Adrenal gland (tissue), 12 donors: ENCODE measurements around the gene TNFRSF25. TPM values are rescaled to one million over a fixed set of nuclear protein-coding genes. Genes with fewer than 3 reads are reported as not detected.

ENCODE experiments used
- DNase-seq, 7 donors: peaks; one replicate each; pipeline ENCODE4 v3.0.0-alpha.2; 2019 to 2020
- H3K27ac ChIP-seq, 5 donors: fragments of 200-600 bp; sonication (generic) in 4 of 5; 1 replicate in 3 of 5; 2 replicates in 2 of 5; pipeline versions ENCODE4 v1.5.1 to v1.8.0; 2016 to 2020; ENCODE audit warnings: mild to moderate bottlenecking in 1 of 5
- H3K27me3 ChIP-seq: fragments of 200-600 bp; 2 replicates; pipeline ENCODE4 v1.8.0; 2021
- H3K36me3 ChIP-seq, 2 donors: fragments of 200-600 bp; replicated peaks in 1 of 2; 1 replicate in 1 of 2; 2 replicates in 1 of 2; pipeline versions ENCODE4 v1.5.1 to v1.8.0; 2018 to 2022
- H3K4me1 ChIP-seq, 2 donors: fragments of 200-600 bp; replicated peaks in 1 of 2; 1 replicate in 1 of 2; 2 replicates in 1 of 2; pipeline versions ENCODE4 v1.5.1 to v1.8.0; 2018 to 2021
- H3K4me3 ChIP-seq, 4 donors: fragments of 200-600 bp; sonication (generic) in 3 of 4; one replicate each; pipeline ENCODE4 v1.5.1; 2016 to 2018
- H3K9me3 ChIP-seq, 3 donors: fragments of 200-600 bp; sonication (generic) in 1 of 3; replicated peaks in 1 of 3; 1 replicate in 2 of 3; 2 replicates in 1 of 3; pipeline versions ENCODE4 v1.5.1 to v1.8.0; 2016 to 2021
- CTCF ChIP-seq, 6 experiments: fragments of 450-650 bp in 4 of 6; fragments of 200-600 bp in 2 of 6; sonication (generic) in 1 of 6; IDR thresholded peaks; 1 replicate in 5 of 6; 2 replicates in 1 of 6; pipeline versions ENCODE4 v1.5.1 to v1.8.0; 2016 to 2021; ENCODE audit warnings: antibody characterized with exemption in 6 of 6, mild to moderate bottlenecking in 2 of 6, moderate library complexity in 1 of 6
- POLR2A ChIP-seq, 2 donors: fragments of 450-650 bp; IDR thresholded peaks; one replicate each; pipeline ENCODE4 v1.6.1; 2017; ENCODE audit warnings: antibody characterized with exemption in 2 of 2, mild to moderate bottlenecking in 2 of 2, moderate library complexity in 1 of 2
- WGBS, 4 donors: extraction: QIAGEN DNeasy Blood & Tissue Kit in 2 of 4; methylation state at CpG; one replicate each; pipeline versions ENCODE4 v1.1.5 to v1.1.7; 2013 to 2017; 5-methylcytosine and 5-hydroxymethylcytosine counted together
- intact Hi-C, 2 donors: fragments of 100-400 bp; cut with DNase I; formaldehyde crosslinking; loops; one replicate each; pipeline versions ENCODE4 v1.14.1 to v1.15.0; 2022 to 2023
- polyA plus RNA-seq, 3 donors: library from polyadenylated mRNA; stranded (reverse); fragments of 200-250 nt in 2 of 3; fragments of 350-450 nt in 1 of 3; fragmentation: Illumina TruSeq in 1 of 3; extraction: RNeasy Lipid Tissue Mini Kit (QIAGEN cat#74804) in 1 of 3; gene quantifications; one replicate each; pipeline ENCODE4 v1.2.3, GENCODE V29; 2013 to 2014
- total RNA-seq, 9 donors: library from RNA; depleted of rRNA in 4 of 9; stranded (reverse); fragments of >200 nt in 4 of 9; fragments of 120-200 nt in 1 of 9; fragmentation: NEBNext Ultra II Directional in 1 of 9; extraction: Animal tissue kit (Norgen Biotek cat#: 25700) in 1 of 9; gene quantifications; one replicate each; pipeline versions ENCODE4 v1.1.0 to v1.2.4, GENCODE V29; 2013 to 2023
- donor health status: healthy with polysubstance abuse.
- donor health status: Bipolar disorder and iron deficiency.
- donor health status: DM: yes; HTN: yes; CAD: no.
- donor health status: DM: no; HTN: no; CAD: no.
- donor health status: DM: no; HTN: no; CAD: no.
- donor health status: DM: yes; HTN: yes; CAD: no.

Gene TNFRSF25
- total and polyA plus RNA-seq, 12 donors = 1.2 to 169 (median 9.7) TPM

- Histone ChIP-seq H3K27me3 (peaks cover 75% of the 10 kb centered on the region), H3K4me1 (peaks cover 15 to 33% of the 10 kb centered on the region in 2 donors), H3K36me3 (no peaks in the 10 kb centered on the region), H3K27ac (no peak overlapping the region), H3K4me3 (no peak overlapping the region), H3K9me3 (no peaks in the 10 kb centered on the region)
- intact Hi-C loops = no loop called here
- WGBS, 4 donors = 0 to 23% (median 7%) methylated on average over 3 to 69 of the region's 69 CpGs
- no peak for DNase-seq
- TF ChIP-seq CTCF (IDR thresholded peaks at IDR 0.05) = no peak
- TF ChIP-seq POLR2A (IDR thresholded peaks at IDR 0.05) = no peak
Observed at GRCh38 chr1:6418668-6419396, 47.1 kb downstream of the TNFRSF25 start.

GRCh38 chr1:6417961-6418667, 47.9 kb downstream of the TNFRSF25 start:
- no peaks in the 10 kb centered on the region for H3K36me3 ChIP-seq
- 56 to 73% (median 61%) methylated on average over 4 to 8 of the region's 8 CpGs for WGBS, 4 donors
- TF ChIP-seq POLR2A (IDR thresholded peaks at IDR 0.05) (no peak), CTCF (IDR thresholded peaks at IDR 0.05) (no peak)
- no peaks in the 10 kb centered on the region for H3K9me3 ChIP-seq
- no peak overlapping the region for H3K27ac ChIP-seq
- H3K4me3 ChIP-seq = no peak overlapping the region
- peaks cover 72% of the 10 kb centered on the region for H3K27me3 ChIP-seq
- peaks cover 10 to 25% of the 10 kb centered on the region in 2 donors for H3K4me1 ChIP-seq
- DNase-seq = no peak
- intact Hi-C loops = no loop called here

GRCh38 chr1:6416906-6417305, 49.1 kb downstream of the TNFRSF25 start:
- intact Hi-C loops = no loop called here
- H3K27me3 ChIP-seq = peaks cover 72% of the 10 kb centered on the region
- 69 to 80% (median 78%) methylated on average over 5 of the region's 5 CpGs; no CpG with 5 or more reads in 1 of the 4 donors for WGBS, 4 donors
- H3K9me3 ChIP-seq = no peaks in the 10 kb centered on the region
- no peak overlapping the region for H3K27ac ChIP-seq
- H3K36me3 ChIP-seq = no peaks in the 10 kb centered on the region
- DNase-seq = no peak
- H3K4me3 ChIP-seq = no peak overlapping the region
- peaks cover 9 to 21% of the 10 kb centered on the region in 2 donors for H3K4me1 ChIP-seq
- TF ChIP-seq POLR2A (IDR thresholded peaks at IDR 0.05) (no peak), CTCF (IDR thresholded peaks at IDR 0.05) (no peak)

- no peak for DNase-seq
- Histone ChIP-seq H3K4me1 (peaks cover 9 to 21% of the 10 kb centered on the region in 2 donors), H3K27ac (no peak overlapping the region), H3K36me3 (no peaks in the 10 kb centered on the region), H3K27me3 (peaks cover 72% of the 10 kb centered on the region), H3K4me3 (no peak overlapping the region), H3K9me3 (no peaks in the 10 kb centered on the region)
- no peak for TF ChIP-seq POLR2A (IDR thresholded peaks at IDR 0.05)
- TF ChIP-seq CTCF (IDR thresholded peaks at IDR 0.05) = no peak
- WGBS, 4 donors = 64 to 79% (median 72%) methylated on average over 4 to 8 of the region's 8 CpGs
- intact Hi-C loops = no loop called here
Observed at GRCh38 chr1:6416295-6416656, 49.7 kb downstream of the TNFRSF25 start.
